Pulmonary artery endothelial cell (primary cell): ENCODE data around the gene PEX12. TPM values are rescaled to one million over a fixed set of nuclear protein-coding genes. Genes with fewer than 3 reads are reported as not detected.
"Not testable (repeated sequence)": the region's sequence is repeated elsewhere in the genome, so short reads cannot be mapped to it uniquely, and the experiment has no call there.

Experiments
- DNase-seq: peaks from one replicate; pipeline ENCODE4 v3.0.0-alpha.2; 2011; ENCODE audit warnings: low read depth, low spot score
- total RNA-seq: library from RNA; depleted of rRNA; stranded (reverse); fragments of >200 nt; gene quantifications from 2 replicates; pipeline ENCODE4 v1.2.3, GENCODE V29; 2014

Gene PEX12
- total RNA-seq, result 2.4 and 3.1 TPM in 2 replicates

DNA sequence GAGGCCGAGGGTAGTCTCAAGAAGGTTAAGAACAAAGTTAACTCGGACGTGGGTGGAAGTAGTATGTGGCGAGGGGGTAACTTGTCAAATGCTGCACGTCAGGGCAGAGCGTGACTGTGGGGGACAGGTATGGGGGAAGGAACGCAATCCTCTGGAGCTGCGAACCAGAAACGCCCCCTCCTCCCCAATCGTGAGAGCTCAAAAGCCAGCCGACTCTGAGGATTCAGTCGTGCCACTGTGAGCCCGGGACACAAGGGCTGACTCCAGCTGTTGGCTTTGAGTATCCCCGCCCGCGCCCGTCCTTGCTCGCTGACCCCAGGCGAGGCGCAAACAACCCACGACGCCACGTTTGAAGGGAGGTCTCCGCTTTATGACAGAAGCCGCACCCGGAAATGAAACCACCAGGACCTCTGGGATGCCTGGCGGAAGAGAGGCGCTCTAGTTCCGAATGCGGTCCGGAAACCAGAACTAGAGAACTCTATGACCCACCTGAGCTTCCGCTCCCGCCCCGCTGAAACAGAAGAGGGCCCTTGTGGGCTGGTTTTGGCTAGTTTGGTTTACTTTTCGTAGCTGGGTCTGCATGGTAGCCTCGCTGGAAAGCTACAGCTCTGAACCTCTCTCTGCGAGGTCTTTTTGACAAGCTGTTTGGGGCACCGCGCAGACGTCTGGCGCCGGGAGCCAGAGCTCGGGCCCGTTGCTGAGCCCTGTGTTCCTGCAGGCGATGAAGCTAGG is at the start of gene PEX12:
Gene PEX12 (minus strand): TSS at position 375 of the 732 bp plus-strand sequence. CDS start 550 bp downstream, outside the sequence.
- DNase-seq, result peak; percentile 51

DNA sequence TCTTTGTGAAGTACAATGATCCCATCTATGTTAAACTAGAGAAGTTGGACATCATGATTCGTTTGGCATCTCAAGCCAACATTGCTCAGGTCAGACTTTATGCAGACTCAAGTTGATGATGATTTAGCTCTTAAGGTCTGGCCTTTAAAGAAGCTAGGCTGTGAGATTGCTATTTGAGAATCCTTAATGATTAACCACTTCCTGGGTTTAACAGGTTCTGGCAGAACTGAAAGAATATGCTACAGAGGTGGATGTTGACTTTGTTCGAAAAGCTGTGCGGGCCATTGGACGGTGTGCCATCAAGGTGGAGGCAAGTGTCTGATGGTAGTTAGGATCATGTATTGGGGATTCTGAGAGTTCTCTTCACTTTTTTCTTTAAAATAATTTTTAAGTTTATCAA is 49.0 kb upstream of the PEX12 start:
- no peak for DNase-seq

DNA sequence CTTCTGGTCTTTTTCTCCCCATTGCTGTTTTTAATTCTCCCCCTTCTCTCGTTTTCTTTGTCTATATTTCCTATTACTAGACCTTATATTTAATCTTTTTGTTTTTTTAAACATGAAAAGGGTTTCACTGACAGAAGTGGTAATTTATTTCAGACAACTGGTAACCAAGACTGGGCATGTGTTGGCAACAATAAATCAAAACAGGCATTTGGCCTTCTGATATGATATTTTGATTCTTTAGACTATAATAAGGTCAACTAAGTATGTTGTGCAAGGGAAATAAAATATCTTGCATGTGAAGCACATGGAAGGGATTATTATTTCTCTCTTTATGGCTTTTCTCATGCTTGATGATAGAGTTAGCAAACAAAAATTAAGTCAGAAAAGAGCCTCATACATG is 43.4 kb upstream of the PEX12 start:
- no peak for DNase-seq

DNA sequence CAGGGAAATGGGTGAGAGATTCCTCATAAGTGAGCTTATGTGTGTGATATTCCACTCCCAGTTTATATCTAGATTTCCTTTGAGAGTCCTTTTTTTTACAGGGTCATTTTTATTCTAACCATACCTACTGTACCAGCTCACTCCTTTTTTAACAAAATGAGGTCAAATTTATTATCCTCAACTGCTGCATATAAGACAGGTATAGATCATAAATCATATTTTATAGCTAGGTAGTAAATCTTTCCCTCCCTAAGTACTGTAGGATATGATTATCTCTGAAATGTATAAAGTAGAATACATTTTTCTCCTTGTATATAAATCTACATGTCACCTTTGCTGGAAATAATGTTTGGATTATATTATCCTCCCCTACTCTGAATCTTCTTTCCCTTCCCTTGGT is 40.3 kb upstream of the PEX12 start:
- no peak for DNase-seq

DNA sequence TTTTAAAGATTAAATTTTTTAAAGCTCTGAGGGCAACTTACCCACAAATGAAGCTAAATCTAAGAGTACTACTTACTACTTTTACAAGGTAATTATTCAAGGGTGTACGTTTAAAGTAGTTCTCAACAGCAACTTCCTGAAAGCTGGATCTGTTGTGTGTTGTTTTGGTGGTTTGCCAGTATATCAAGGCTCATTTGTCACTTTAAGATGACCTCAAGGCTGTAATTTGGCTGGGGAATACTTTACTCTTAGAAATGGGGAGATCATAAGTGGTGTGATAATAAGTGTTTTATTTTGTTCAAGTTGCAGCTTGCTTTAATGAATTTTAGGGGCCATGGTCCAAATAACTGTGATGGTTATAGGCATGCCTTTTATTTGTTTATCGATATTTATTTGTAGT is 39.1 kb upstream of the PEX12 start:
- DNase-seq, result no peak

DNA sequence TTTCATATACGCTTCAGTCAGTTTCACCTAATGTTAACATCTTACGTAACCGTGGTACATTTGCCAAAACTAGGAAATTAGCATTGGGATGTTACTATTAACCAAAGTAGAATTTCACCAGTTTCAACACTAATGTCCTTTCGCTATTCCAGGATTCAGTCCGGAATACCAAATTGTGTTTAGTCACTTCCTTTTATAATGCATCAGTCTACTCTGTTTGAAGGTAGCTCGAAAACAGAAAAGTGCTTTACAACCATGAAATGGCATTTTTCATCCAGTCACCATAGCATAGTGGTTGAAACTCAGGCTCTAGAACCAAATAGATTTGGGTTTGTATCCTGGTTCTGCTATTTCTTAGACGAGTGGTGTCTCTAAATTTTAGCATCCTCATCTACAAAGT is 38.2 kb upstream of the PEX12 start:
- DNase-seq, result no peak

DNA sequence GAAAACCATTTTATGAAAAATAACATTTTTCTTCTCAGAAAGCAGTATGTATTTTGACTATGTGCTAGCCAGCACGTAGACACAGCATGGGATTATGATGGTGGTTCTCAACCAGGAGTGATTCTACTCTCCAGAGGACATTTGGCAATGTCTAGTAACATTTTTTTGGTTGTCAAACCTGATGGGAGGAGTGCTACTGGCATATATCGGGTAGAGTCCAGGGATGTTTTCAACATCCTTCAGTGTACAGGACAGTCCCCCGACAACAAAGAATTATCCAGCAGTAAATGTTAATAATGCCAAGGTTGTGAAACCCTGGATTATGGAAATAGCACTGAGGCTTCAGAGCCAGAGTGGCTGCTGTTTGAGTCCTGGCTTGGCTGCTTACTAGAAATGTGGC is 36.4 kb upstream of the PEX12 start:
- DNase-seq, result no peak

DNA sequence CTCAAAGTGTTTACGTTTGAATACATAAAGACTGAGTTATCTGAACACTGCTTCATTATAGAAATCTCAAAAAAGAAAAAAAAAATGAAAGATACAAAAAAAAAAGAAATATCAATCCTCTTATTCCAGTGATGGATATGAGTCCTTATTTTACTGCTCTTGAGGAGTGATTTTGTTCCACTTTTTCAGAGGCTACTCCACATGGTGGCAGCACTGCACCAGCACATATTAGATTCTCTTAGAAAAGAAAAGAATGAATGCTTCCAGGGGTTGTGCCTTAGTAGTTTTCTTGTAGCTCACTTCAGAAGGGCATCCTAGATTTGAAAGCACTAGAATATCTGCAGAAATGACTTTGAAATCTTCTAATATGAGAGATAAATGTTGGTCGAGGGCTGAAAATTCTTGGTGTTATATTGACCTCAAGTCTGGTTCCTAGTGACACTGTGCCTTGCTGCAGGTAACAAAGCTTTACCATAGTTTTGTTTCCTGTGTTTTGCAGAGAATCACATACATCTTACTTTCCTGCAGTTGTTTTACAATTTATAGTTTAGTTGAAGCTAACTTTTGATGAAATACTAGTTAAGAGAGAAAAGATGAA is 34.7 kb upstream of the PEX12 start:
- no peak for DNase-seq

DNA sequence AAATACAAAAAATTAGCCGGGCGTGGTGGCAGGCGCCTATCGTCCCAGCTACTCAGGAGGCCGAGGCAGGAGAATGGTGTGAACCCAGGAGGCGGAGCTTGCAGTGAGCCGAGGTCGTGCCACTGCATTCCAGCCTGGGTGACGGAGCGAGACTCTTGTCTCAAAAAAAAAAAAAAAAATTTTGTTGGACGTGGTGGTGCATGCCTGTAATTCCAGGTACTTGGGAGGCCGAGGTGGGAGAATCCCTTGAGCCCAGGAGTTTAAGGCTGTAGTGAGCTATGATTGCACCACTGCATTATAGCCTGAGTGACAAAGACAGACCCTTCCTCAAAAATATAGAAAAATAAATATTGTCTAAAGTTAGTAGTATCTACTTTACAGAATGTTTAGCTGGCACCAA is 32.4 kb upstream of the PEX12 start:
- not testable (repeated sequence) for DNase-seq

DNA sequence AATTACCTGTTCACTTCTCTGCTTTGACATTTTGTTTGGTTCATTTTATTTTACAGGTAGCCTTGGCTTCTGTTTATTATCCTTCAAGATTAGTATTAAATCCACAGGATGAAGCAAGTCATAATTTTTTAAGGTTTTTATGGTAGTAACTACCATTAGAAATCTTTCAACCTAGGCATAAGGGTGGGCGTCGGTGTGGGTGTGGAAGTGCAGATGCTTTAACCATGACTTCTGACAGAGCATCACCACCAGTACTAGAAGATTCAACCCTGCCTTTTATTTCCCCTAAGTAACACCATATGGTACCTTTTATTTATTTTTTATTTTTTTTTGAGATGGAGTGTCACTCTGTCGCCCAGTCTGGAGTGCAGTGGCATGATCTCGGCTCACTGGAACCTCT is 31.5 kb upstream of the PEX12 start:
- DNase-seq, result no peak

DNA sequence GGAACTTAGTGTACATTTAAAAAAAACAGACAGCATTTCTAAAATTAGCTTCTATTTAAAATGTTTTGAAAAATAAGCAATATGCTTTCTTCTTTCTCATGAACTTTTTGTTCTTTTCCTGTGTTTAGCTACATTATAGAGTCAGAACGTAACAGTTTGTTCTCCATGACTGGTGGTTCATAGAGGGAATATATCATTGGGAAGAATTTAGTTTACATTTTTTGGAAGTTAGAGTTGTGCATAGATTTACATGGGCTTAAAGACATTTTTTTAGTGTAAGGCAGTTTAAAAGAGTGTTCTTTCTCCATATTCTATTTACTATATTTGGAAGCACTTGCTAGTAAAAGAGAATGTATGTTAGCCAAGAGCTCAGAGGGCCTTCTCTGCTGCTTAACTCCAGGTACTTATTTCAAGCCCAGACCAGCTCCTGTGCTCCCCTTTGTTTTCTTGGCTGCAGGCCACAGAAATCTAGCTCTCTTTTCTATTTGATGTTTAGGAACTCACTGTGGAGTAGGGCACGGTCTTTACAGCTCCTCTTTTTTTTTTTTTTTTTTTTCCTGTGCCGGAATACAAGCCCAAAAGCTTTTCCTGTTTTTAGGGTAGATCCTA is 29.0 kb upstream of the PEX12 start:
- DNase-seq, result no peak

DNA sequence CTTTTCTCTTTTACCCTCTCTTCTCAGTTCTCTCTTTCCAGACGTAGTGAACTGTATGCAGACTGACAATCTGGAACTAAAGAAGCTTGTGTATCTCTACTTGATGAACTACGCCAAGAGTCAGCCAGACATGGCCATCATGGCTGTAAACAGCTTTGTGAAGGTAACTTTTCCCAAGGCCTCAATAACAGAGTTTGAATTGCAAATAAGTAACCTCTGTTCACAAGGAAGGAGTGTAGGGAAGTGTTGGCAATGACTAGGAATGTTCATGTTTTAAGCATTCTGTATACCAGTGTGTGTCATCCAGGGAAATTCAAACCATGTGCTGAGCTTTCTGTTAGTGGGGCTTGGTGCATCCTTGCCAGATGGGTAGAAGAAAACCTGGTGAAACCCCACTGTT is 27.3 kb upstream of the PEX12 start:
- no peak for DNase-seq

DNA sequence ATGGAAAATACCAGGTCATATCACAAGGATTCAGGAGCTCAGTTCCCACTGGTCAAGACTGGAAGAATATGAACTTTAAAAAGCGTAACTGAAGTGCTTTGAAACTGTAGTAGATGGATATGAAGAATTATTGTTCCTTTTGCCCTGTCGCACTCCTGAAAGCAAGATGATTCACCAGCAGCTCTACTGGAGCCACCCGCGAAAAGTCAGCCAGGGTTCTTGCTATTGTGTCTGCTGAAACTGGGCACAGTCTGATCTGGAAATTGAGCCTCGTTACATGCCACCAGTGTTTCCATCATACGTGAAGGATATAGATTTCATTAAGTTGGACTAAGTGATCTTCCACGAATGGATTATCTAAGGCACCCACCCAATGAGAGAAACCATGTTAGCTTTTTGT is 25.3 kb upstream of the PEX12 start:
- DNase-seq, result no peak

DNA sequence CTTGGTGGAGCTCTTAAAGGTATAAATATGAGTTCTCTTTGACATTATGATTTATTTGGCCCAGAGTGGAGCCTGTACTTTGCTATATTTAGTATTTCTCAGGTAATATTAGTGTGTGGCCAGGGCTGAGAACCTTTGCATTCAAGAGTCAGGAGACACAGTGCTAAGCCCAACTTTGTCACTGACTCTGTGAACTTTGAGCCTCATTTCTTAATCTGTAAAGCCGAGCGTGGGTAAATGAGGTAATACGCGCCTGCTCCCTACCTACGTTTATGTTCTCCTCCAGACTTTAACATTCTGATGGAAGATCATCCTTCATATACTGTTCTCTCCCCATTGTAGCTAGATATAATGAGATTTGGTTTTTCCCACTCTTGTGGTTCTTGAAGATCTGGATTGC is 19.2 kb upstream of the PEX12 start:
- DNase-seq, result no peak

DNA sequence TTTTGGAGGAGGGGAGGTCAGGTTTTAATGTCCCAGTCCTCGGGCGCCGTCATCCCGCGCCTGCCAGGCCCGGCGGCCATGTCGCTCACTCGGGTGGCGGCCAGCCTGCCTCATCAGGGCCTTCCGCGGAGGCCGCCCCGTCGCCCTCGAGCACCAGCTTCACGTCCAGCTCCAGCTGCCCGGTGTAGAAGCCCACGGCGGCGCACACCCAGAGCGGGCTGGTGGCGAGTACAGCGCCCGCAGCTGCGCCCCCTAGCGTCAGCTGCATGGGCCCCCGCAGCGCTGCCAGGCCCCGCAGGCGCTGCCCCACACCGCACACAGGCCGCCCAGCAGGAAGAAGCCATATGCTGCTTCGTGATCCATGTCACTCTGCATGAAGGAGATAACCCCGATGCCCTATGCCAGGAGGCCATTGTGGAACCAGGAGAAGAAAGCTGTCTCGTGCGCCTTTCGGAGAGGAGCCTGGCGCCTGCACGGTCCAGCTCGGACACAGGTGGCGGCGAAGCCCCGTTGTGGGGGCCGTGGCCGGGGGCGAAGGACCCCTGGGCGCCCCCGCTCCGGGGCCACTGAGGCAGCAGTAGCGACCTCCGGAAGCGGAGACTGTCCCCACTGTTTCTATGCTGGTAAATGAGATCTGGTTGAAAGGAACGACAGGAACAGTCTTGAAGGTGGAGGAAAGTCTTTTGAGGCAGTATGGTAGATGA is 18.3 kb upstream of the PEX12 start:
- DNase-seq, result no peak

DNA sequence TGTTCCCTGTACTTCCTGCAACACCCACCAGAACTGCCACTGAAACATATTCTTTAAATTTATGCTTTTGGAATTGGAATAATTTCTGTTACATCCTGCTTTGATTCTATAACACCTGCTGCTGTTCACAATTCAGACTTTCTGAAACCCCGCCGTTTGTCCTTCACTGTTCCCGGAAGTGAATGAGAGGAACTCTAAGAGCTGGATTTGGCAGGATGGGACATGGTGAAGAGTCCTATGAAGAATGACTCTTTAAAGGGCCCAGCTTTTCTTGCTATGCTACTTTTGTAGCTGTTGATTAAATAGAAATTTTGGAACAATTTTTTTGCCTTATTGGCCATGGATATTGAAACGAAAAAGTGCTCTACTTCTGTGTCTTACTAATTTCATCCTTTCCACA is 17.7 kb upstream of the PEX12 start:
- no peak for DNase-seq

DNA sequence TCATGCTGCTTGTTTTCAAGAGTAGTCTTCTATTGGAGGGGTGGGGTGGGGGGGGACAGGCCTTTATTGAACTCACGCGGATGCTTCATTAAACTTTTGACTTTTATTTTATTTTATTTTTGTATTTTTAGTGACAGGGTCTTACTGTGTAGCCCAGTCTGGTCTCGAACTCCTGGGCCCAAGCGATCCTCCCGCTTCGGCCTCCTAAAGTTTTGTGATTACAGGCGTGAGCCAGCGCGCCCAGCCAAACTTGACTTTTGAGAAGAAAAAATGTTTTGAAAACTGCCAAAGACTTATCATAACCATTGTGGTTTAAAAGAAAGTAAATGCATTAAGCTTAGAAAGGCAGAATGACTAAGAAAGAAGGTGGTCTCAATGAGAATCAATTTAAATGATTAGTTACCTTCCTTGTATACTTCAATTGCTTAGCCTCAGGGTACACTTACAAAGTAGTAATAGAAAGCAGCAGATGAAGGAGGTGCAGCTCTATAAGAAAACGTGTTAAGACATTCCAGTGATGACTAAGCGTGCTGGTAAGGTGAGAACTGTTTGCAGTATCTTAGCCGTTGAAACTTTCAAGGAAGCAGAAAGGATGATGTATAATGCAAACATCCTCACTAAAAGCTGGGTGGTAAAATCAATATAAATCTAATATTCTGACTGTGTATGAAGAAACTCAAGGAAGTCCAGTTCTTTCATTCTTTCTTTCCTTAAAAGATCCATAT is 10.0 kb upstream of the PEX12 start:
- no peak for DNase-seq

DNA sequence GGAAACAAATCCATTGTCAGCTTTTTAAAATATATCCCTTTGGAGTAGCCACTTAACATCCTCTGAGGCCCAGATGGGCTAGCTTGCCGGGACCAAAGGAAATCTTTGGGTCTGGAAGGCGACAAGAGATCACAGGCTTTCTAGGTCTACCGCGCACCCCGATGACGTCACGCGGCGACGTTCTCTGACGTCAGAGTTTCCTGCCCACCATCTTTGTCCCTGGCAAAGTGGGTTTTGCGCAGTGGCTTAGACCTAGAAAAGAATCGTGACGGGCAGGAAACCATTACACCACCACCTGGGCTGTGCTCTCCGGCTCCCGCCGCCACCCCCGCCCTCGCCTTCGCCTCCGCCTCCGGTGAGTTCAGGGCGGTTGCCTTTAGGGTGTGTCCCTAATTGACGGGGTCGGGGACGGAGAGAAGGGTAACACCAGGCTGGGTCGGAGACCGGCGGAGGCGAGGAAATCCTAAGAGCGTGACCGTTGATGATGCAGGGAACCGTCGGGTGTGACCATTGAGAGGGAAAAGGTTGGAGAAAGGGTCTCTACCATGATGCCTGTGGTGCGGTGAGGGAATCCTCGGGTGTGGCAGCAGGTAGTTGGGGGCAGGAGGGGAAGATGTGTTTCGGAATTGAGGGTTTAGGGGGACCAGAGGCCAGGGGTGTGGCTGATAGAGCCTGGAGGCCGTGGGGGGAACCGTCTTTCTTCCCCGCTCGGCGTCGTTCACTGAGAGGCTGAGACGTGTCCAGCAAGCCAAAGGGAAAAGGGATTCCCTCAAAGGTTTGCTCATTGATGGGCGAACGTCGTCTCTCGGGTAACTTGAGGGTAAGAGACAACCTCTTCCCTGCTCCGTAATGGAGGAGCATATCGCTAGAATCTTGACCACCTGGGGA is 8.9 kb upstream of the PEX12 start, which contains the start of gene AP2B1:
Gene AP2B1 (plus strand): TSS at position 249 of the 888 bp plus-strand sequence. CDS start 6,709 bp downstream, outside the sequence.
- peak; percentile 90 for DNase-seq

DNA sequence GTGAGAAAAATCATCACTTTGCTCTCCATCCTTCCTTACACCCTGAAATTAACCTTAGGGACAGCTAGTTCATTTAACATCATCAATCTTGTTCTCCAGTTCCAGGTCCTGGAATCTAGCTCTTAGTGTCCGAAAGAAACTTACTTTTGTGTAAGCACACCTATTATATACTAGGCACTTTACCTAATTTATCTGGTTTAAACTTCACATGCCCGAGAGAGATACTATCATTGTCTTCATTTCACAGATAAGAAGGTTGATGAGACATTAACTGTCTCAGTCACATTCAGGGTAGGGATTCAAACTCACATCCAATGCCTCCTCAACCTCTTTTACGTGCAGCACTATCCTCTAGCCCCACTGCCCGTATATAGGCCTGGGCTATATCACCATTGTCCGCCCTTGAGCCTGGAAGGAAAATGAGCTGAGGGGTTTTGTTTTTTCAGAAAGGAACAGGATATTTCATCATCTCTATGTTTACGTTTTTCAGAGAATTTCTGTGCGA is 8.2 kb upstream of the PEX12 start:
- DNase-seq, result no peak

DNA sequence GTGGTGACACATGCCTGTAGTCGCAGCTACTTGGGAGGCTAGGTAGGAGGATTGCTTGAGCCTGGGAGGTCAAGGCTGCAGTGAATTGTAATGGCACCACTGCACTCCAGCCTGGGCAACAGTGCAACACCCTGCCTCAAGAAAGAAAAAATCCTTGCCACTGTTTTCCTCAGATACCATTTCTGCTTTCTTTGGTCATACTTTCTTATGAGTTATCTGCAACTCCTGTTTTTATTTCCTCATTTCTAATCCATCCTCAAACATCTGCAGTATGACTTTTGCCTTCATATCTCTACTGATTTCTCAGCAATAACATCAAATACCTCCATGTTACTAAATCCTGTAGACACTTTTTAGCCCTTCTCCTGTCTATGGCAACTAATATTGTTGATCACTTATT is 5.7 kb upstream of the PEX12 start:
- DNase-seq, result no peak
